Endothelial cell (in vitro differentiated cells): ENCODE results near the gene PLA2G4F. TPM values are rescaled to one million over a fixed set of nuclear protein-coding genes. Genes with fewer than 3 reads are reported as not detected.

Source experiments
- DNase-seq: peaks from one replicate; pipeline ENCODE4 v3.0.0; 2021; ENCODE audit warnings: low spot score
- H3K27ac Mint-ChIP-seq: one replicate; pipeline ENCODE4 v1.8.0; 2021; ENCODE audit warnings: mixed read lengths, inconsistent platforms; ENCODE audit not compliant: unreplicated experiment
- H3K27me3 Mint-ChIP-seq: one replicate; pipeline ENCODE4 v1.8.0; 2021; ENCODE audit warnings: mild to moderate bottlenecking, moderate library complexity, mixed read lengths, inconsistent platforms; ENCODE audit not compliant: unreplicated experiment
- H3K36me3 Mint-ChIP-seq: one replicate; pipeline ENCODE4 v1.8.0; 2021; ENCODE audit warnings: mild to moderate bottlenecking, low read depth, mixed read lengths, inconsistent platforms; ENCODE audit not compliant: unreplicated experiment
- H3K4me1 Mint-ChIP-seq: one replicate; pipeline ENCODE4 v1.8.0; 2021; ENCODE audit warnings: mild to moderate bottlenecking, mixed read lengths, inconsistent platforms; ENCODE audit not compliant: unreplicated experiment
- H3K4me3 Mint-ChIP-seq: one replicate; pipeline ENCODE4 v1.8.0; 2021; ENCODE audit warnings: mild to moderate bottlenecking, mixed read lengths, inconsistent platforms; ENCODE audit not compliant: unreplicated experiment
- H3K9me3 Mint-ChIP-seq: one replicate; pipeline ENCODE4 v1.8.0; 2021; ENCODE audit warnings: mixed read lengths, inconsistent platforms; ENCODE audit not compliant: unreplicated experiment
- total RNA-seq: library from RNA; stranded (reverse); fragmentation: NEBNext Ultra II Directional; extraction: Animal tissue kit (Norgen Biotek cat#: 25700); gene quantifications from one replicate; pipeline ENCODE4 v1.2.1, GENCODE V29; 2021; ENCODE audit not compliant: unreplicated experiment
- TF ChIP-seq, protein P1 (sequence below): fragments of 200-600 bp; sonication (generic); IDR thresholded peaks from one replicate; pipeline ENCODE4 v1.5.0; 2021; ENCODE audit warnings: antibody characterized with exemption; ENCODE audit not compliant: unreplicated experiment

PLA2G4F gene
- total RNA-seq, 1 donor from 2014 or later, result not detected

DNA sequence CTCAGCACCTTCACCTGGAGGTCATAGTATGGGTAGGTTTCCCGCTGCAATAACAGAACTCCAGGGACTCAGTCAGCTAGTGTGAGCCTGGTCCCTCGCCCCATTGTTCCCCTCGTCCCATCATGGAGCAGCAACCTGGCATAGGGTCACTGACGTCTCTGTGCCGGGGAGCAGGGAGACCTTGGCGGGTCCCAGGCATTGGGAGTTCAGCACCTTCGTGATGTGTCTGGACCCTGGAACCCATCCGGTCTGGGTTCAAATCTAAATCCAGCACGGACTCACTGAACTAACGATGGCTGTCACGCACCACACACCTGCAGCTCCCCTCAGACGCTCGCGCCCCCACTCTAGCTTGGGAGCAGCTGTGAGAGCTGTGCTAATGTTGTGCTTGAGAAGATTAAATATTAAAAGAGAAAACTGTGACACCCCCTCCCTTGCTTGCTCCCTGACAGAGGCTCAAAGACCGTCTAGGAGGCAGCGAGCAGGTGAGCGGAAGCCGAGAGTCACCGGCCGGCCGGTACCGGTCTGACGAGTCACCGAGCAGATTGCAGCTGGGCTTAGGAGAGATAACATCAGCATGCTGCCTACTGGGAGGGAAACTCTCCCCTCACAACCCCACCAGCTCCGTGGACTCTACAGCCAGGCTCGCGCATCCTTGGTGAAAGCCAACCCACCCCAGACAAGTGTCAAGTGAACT is 742 bp downstream of the PLA2G4F start:
- no peak for DNase-seq
- Mint-ChIP-seq H3K4me3 (no peak overlapping the region), H3K27me3 (peaks cover 9% of the 10 kb centered on the region), H3K4me1 (peaks cover 9% of the 10 kb centered on the region), H3K9me3 (no peaks in the 10 kb centered on the region), H3K36me3 (peaks cover 24% of the 10 kb centered on the region), H3K27ac (no peak overlapping the region)
- TF ChIP-seq, protein P1, sequence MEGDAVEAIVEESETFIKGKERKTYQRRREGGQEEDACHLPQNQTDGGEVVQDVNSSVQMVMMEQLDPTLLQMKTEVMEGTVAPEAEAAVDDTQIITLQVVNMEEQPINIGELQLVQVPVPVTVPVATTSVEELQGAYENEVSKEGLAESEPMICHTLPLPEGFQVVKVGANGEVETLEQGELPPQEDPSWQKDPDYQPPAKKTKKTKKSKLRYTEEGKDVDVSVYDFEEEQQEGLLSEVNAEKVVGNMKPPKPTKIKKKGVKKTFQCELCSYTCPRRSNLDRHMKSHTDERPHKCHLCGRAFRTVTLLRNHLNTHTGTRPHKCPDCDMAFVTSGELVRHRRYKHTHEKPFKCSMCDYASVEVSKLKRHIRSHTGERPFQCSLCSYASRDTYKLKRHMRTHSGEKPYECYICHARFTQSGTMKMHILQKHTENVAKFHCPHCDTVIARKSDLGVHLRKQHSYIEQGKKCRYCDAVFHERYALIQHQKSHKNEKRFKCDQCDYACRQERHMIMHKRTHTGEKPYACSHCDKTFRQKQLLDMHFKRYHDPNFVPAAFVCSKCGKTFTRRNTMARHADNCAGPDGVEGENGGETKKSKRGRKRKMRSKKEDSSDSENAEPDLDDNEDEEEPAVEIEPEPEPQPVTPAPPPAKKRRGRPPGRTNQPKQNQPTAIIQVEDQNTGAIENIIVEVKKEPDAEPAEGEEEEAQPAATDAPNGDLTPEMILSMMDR, result no peak

DNA sequence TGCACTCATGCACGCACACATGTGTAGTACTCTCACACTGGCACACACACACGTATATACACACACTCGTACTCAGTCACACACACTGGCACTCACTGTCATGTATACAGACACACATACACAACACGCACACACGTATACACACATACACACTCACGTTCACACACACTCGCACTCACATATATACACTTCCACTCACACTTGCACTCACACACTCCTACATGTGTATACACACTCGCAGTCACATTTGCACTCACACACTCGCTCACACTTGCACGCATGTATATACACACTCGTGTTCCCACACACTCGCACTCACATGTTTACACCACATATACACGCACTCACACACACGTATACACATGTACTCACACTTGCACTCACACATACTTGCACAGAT is 1.5 kb downstream of the PLA2G4F start:
- Mint-ChIP-seq H3K4me3 (no peak overlapping the region), H3K27ac (peak overlapping the region; percentile 65), H3K4me1 (peaks cover 9% of the 10 kb centered on the region), H3K36me3 (peaks cover 22% of the 10 kb centered on the region), H3K27me3 (peaks cover 9% of the 10 kb centered on the region), H3K9me3 (no peaks in the 10 kb centered on the region)
- no peak for DNase-seq
- TF ChIP-seq, protein P1, result no peak

DNA sequence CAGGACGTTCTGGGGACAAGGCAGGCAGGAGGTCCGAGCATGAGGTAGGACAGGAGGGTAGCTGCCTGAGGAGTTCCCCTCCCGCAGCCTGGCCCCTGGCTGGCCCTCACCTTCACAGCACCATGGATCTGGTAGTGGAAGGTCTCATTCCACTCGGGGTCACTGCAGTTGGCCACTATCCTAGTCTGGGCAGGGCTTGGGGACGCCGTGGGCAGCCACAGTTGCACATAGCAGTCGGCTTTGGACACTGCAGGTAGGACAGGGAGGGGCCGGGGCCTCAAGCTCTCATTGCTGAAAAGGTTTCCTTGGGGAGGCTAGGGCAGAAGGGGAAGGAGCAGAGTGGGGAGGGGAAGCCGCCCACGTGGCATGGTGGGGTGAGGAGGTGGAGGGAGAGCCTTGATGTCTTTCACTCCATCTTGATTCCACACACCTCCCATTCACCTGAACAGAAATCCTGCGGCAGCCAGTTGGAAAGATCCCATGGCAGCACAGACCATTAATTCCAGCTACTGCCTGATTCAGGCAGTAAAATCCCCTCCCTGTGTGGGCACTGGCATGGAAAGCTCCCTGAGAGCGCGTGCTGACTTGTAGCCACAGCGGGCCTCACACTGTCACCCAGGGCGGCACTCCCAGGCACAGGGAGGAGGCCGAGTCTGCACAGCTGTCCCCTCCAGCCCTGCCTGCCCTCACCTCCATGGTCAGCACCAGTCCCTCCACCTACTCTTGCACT is 2.1 kb downstream of the PLA2G4F start:
- Mint-ChIP-seq H3K4me3 (no peak overlapping the region), H3K27ac (no peak overlapping the region), H3K27me3 (peaks cover 9% of the 10 kb centered on the region), H3K4me1 (peaks cover 9% of the 10 kb centered on the region), H3K9me3 (no peaks in the 10 kb centered on the region), H3K36me3 (peaks cover 16% of the 10 kb centered on the region)
- no peak for DNase-seq
- TF ChIP-seq, protein P1, result no peak

DNA sequence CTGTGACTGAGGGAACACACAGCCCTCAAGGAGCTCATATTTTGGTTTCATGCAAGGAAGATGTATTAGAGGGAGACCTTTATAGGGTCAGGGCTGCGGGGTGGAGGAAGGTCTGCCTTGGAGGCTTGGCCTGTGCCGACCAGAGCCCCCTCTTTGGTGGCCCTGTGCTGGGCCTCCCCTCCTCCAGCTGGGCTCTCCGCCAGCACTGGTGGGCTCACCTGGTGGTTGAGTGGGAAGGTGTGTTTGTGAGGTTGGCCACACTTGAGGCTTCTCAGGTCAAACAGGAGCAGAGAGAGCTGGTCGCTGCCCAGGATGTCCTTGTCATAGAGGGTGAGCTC is 2.6 kb downstream of the PLA2G4F start:
- no peaks in the 10 kb centered on the region for H3K9me3 Mint-ChIP-seq
- peaks cover 7% of the 10 kb centered on the region for H3K4me1 Mint-ChIP-seq
- peaks cover 6% of the 10 kb centered on the region for H3K27me3 Mint-ChIP-seq
- DNase-seq, result no peak
- peaks cover 12% of the 10 kb centered on the region for H3K36me3 Mint-ChIP-seq
- no peak overlapping the region for H3K4me3 Mint-ChIP-seq
- H3K27ac Mint-ChIP-seq, result no peak overlapping the region
- TF ChIP-seq, protein P1, result no peak
